Sigmoid colon (tissue), 4 donors: ENCODE results near the gene UBE3A.

Experiments
- CTCF ChIP-seq, 4 experiments: fragments of 450-650 bp in 3 of 4; fragments of 200-600 bp in 1 of 4; IDR thresholded peaks; one replicate each; pipeline ENCODE4 v1.5.1; 2016 to 2019; ENCODE audit warnings: antibody characterized with exemption in 4 of 4, mild to moderate bottlenecking in 3 of 4, moderate library complexity in 2 of 4
- EP300 ChIP-seq, 4 donors: sonication (generic); formaldehyde crosslinking; IDR thresholded peaks; one replicate each; pipeline ENCODE4 v1.6.1; 2017; ENCODE audit warnings: antibody characterized with exemption in 4 of 4
- POLR2A ChIP-seq, 2 donors: fragments of 450-650 bp; IDR thresholded peaks; one replicate each; pipeline ENCODE4 v1.6.1; 2016; ENCODE audit warnings: antibody characterized with exemption in 2 of 2, mild to moderate bottlenecking in 2 of 2, moderate library complexity in 2 of 2
- POLR2AphosphoS5 ChIP-seq, 4 donors: sonication (generic); formaldehyde crosslinking; IDR thresholded peaks; one replicate each; pipeline ENCODE4 v1.6.1; 2017; ENCODE audit warnings: antibody characterized with exemption in 4 of 4

GRCh38 chr15:25487226-25487884 lies 48.5 kb upstream of the UBE3A start:
- no peak for TF ChIP-seq CTCF (IDR thresholded peaks at IDR 0.05)
- no peak for TF ChIP-seq POLR2AphosphoS5 (IDR thresholded peaks at IDR 0.05)
- no peak for TF ChIP-seq POLR2A (IDR thresholded peaks at IDR 0.05)
- TF ChIP-seq EP300 (IDR thresholded peaks at IDR 0.05) = no peak
